Activated T-helper 17 cell treated with anti-CD3 and anti-CD28 coated beads, Interleukin-2, amount 50 U/mL, for 72 hours (primary cell): ENCODE results near the gene CAMK1D. TPM values are rescaled to one million over a fixed set of nuclear protein-coding genes. Genes with fewer than 3 reads are reported as not detected.

Experiments used
- ATAC-seq: fragments of 150-1000 bp; cut with Tn5 transposase; replicated peaks from 2 replicates; pipeline ENCODE4 v1.10.0; 2021; ENCODE audit warnings: mild to moderate bottlenecking, moderate library complexity
- H3K27ac Mint-ChIP-seq: one replicate; pipeline ENCODE4 v1.8.0; 2022; ENCODE audit warnings: mixed read lengths
- H3K27me3 Mint-ChIP-seq: one replicate; pipeline ENCODE4 v1.8.0; 2022; ENCODE audit warnings: mixed read lengths
- H3K36me3 Mint-ChIP-seq: one replicate; pipeline ENCODE4 v1.8.0; 2022; ENCODE audit warnings: low read depth, mild to moderate bottlenecking, mixed read lengths
- H3K4me1 Mint-ChIP-seq: one replicate; pipeline ENCODE4 v1.8.0; 2022; ENCODE audit warnings: mixed read lengths
- H3K4me3 Mint-ChIP-seq: one replicate; pipeline ENCODE4 v1.8.0; 2022; ENCODE audit warnings: mild to moderate bottlenecking, mixed read lengths
- H3K9me3 Mint-ChIP-seq: one replicate; pipeline ENCODE4 v1.8.0; 2022; ENCODE audit warnings: mixed read lengths
- total RNA-seq, 2 donors: library from RNA; stranded (reverse); gene quantifications; one replicate each; pipeline ENCODE4 v1.2.3, GENCODE V29; 2022

The CAMK1D gene
- total RNA-seq, 2 donors from 2014 or later: 10.9 to 20.7 TPM

- no peaks in the 10 kb centered on the region for H3K27me3 Mint-ChIP-seq
- ATAC-seq: peak; percentile 56
- peaks cover 4% of the 10 kb centered on the region for H3K4me1 Mint-ChIP-seq
- H3K9me3 Mint-ChIP-seq: no peaks in the 10 kb centered on the region
- H3K4me3 Mint-ChIP-seq: no peak overlapping the region
- H3K36me3 Mint-ChIP-seq: no peaks in the 10 kb centered on the region
- H3K27ac Mint-ChIP-seq: no peak overlapping the region
Observed at GRCh38 chr10:12372846-12373245, 23.5 kb downstream of the CAMK1D start.

- no peaks in the 10 kb centered on the region for H3K9me3 Mint-ChIP-seq
- no peak overlapping the region for H3K4me3 Mint-ChIP-seq
- H3K27ac Mint-ChIP-seq: no peak overlapping the region
- no peaks in the 10 kb centered on the region for H3K36me3 Mint-ChIP-seq
- H3K4me1 Mint-ChIP-seq: peaks cover 4% of the 10 kb centered on the region
- H3K27me3 Mint-ChIP-seq: no peaks in the 10 kb centered on the region
- ATAC-seq: no peak
Observed at GRCh38 chr10:12375076-12375504, 25.7 kb downstream of the CAMK1D start.

- no peaks in the 10 kb centered on the region for H3K9me3 Mint-ChIP-seq
- no peak for ATAC-seq
- H3K36me3 Mint-ChIP-seq: no peaks in the 10 kb centered on the region
- H3K4me1 Mint-ChIP-seq: peaks cover 4% of the 10 kb centered on the region
- H3K4me3 Mint-ChIP-seq: no peak overlapping the region
- H3K27me3 Mint-ChIP-seq: no peaks in the 10 kb centered on the region
- H3K27ac Mint-ChIP-seq: no peak overlapping the region
Observed at GRCh38 chr10:12376211-12376610, 26.9 kb downstream of the CAMK1D start.

GRCh38 chr10:12377658-12378290 is 28.4 kb downstream of the CAMK1D start:
- Mint-ChIP-seq H3K27ac (no peak overlapping the region), H3K36me3 (no peaks in the 10 kb centered on the region), H3K4me1 (peaks cover 5% of the 10 kb centered on the region), H3K4me3 (no peak overlapping the region), H3K27me3 (no peaks in the 10 kb centered on the region), H3K9me3 (no peaks in the 10 kb centered on the region)
- no peak for ATAC-seq

- Mint-ChIP-seq H3K4me3 (no peak overlapping the region), H3K36me3 (no peaks in the 10 kb centered on the region), H3K4me1 (peaks cover 4% of the 10 kb centered on the region), H3K9me3 (peaks cover 5% of the 10 kb centered on the region), H3K27me3 (no peaks in the 10 kb centered on the region), H3K27ac (peak overlapping the region; percentile 78)
- ATAC-seq: no peak
Observed at GRCh38 chr10:12380999-12381398, 31.7 kb downstream of the CAMK1D start.

GRCh38 chr10:12381536-12382156 is 32.3 kb downstream of the CAMK1D start:
- Mint-ChIP-seq H3K27ac (peak overlapping the region; percentile 78), H3K36me3 (no peaks in the 10 kb centered on the region), H3K9me3 (peaks cover 5% of the 10 kb centered on the region), H3K27me3 (no peaks in the 10 kb centered on the region), H3K4me3 (peak overlapping the region; percentile 42), H3K4me1 (peaks cover 4% of the 10 kb centered on the region)
- peak; percentile 77 for ATAC-seq

GRCh38 chr10:12382157-12382548 is 32.8 kb downstream of the CAMK1D start:
- no peaks in the 10 kb centered on the region for H3K27me3 Mint-ChIP-seq
- no peaks in the 10 kb centered on the region for H3K36me3 Mint-ChIP-seq
- peaks cover 4% of the 10 kb centered on the region for H3K4me1 Mint-ChIP-seq
- peak overlapping the region; percentile 42 for H3K4me3 Mint-ChIP-seq
- peak; percentile 94 for ATAC-seq
- peak overlapping the region; percentile 78 for H3K27ac Mint-ChIP-seq
- H3K9me3 Mint-ChIP-seq: peaks cover 5% of the 10 kb centered on the region

- H3K27me3 Mint-ChIP-seq: no peaks in the 10 kb centered on the region
- H3K4me1 Mint-ChIP-seq: peaks cover 4% of the 10 kb centered on the region
Observed at GRCh38 chr10:12382956-12383531, 33.7 kb downstream of the CAMK1D start.

GRCh38 chr10:12384906-12385305 is 35.6 kb downstream of the CAMK1D start:
- H3K27ac Mint-ChIP-seq: no peak overlapping the region
- peaks cover 5% of the 10 kb centered on the region for H3K9me3 Mint-ChIP-seq
- H3K4me3 Mint-ChIP-seq: no peak overlapping the region
- no peak for ATAC-seq
- no peaks in the 10 kb centered on the region for H3K36me3 Mint-ChIP-seq
- H3K4me1 Mint-ChIP-seq: peaks cover 4% of the 10 kb centered on the region
- H3K27me3 Mint-ChIP-seq: no peaks in the 10 kb centered on the region

More at GRCh38 chr10:12382956-12383531, 33.7 kb downstream of the CAMK1D start:
- no peak for ATAC-seq
- H3K36me3 Mint-ChIP-seq: no peaks in the 10 kb centered on the region
- peak overlapping the region; percentile 42 for H3K4me3 Mint-ChIP-seq
- H3K9me3 Mint-ChIP-seq: peaks cover 5% of the 10 kb centered on the region
- H3K27ac Mint-ChIP-seq: peak overlapping the region; percentile 78

GRCh38 chr10:12387561-12388210 is 38.3 kb downstream of the CAMK1D start:
- H3K4me3 Mint-ChIP-seq: no peak overlapping the region
- no peak overlapping the region for H3K27ac Mint-ChIP-seq
- H3K4me1 Mint-ChIP-seq: no peaks in the 10 kb centered on the region
- no peaks in the 10 kb centered on the region for H3K36me3 Mint-ChIP-seq
- ATAC-seq: no peak
- H3K27me3 Mint-ChIP-seq: no peaks in the 10 kb centered on the region
- H3K9me3 Mint-ChIP-seq: peaks cover 5% of the 10 kb centered on the region

GRCh38 chr10:12388671-12389070 is 39.3 kb downstream of the CAMK1D start:
- H3K36me3 Mint-ChIP-seq: no peaks in the 10 kb centered on the region
- no peak for ATAC-seq
- H3K9me3 Mint-ChIP-seq: peaks cover 5% of the 10 kb centered on the region
- H3K27me3 Mint-ChIP-seq: no peaks in the 10 kb centered on the region
- H3K4me3 Mint-ChIP-seq: no peak overlapping the region
- no peak overlapping the region for H3K27ac Mint-ChIP-seq
- H3K4me1 Mint-ChIP-seq: no peaks in the 10 kb centered on the region

- no peak for ATAC-seq
Observed at GRCh38 chr10:12389154-12389734, 39.9 kb downstream of the CAMK1D start.

GRCh38 chr10:12390733-12391132 is 41.4 kb downstream of the CAMK1D start:
- Mint-ChIP-seq H3K9me3 (no peaks in the 10 kb centered on the region), H3K4me1 (no peaks in the 10 kb centered on the region), H3K36me3 (no peaks in the 10 kb centered on the region), H3K27ac (no peak overlapping the region), H3K27me3 (no peaks in the 10 kb centered on the region), H3K4me3 (no peak overlapping the region)
- no peak for ATAC-seq

More at GRCh38 chr10:12389154-12389734, 39.9 kb downstream of the CAMK1D start:
- Mint-ChIP-seq H3K36me3 (no peaks in the 10 kb centered on the region), H3K4me1 (no peaks in the 10 kb centered on the region), H3K9me3 (peaks cover 5% of the 10 kb centered on the region), H3K27me3 (no peaks in the 10 kb centered on the region), H3K27ac (peak overlapping the region; percentile 7), H3K4me3 (no peak overlapping the region)

- no peak overlapping the region for H3K4me3 Mint-ChIP-seq
- H3K27me3 Mint-ChIP-seq: no peaks in the 10 kb centered on the region
- ATAC-seq: no peak
- peaks cover under 1% of the 10 kb centered on the region for H3K4me1 Mint-ChIP-seq
- H3K27ac Mint-ChIP-seq: no peak overlapping the region
- H3K9me3 Mint-ChIP-seq: no peaks in the 10 kb centered on the region
- no peaks in the 10 kb centered on the region for H3K36me3 Mint-ChIP-seq
Observed at GRCh38 chr10:12391206-12391605, 41.9 kb downstream of the CAMK1D start.
